ENCODE measurements around the gene CNPY1. TPM values are rescaled to one million over a fixed set of nuclear protein-coding genes. Genes with fewer than 3 reads are reported as not detected.
A peak's percentile ranks its signal among the peaks of the same experiment; 100 is the strongest.

CNPY1 gene
- total and polyA plus RNA-seq, 5 donors, result not detected

- Histone ChIP-seq H3K4me3 (ENCODE audit: low read length) (no peak overlapping the region), H3K4me1 (ENCODE audit: control insufficient read depth, insufficient read depth, low read length) (no peaks in the 10 kb centered on the region), H3K27ac (ENCODE audit: low read length) (no peak overlapping the region), H3K9me3 (ENCODE audit: control insufficient read depth, low read length) (no peaks in the 10 kb centered on the region), H3K27me3 (ENCODE audit: control insufficient read depth, insufficient read depth) (no peaks in the 10 kb centered on the region)
- ATAC-seq (no peak), DNase-seq (no peak)
- intact Hi-C loops (cut with DNase I), result no loop called here
- 31% methylated on average over 11 of the region's 11 CpGs for WGBS
Measured at GRCh38 chr7:155491812-155492211, 54.5 kb downstream of the CNPY1 start.

- no peaks in the 10 kb centered on the region for H3K4me1 ChIP-seq (ENCODE audit: control insufficient read depth, insufficient read depth, low read length)
- intact Hi-C loops (cut with DNase I), result no loop called here
- H3K9me3 ChIP-seq (ENCODE audit: control insufficient read depth, low read length), result no peaks in the 10 kb centered on the region
- peak; percentile 88 to 93 for ATAC-seq
- WGBS, result 16% methylated on average over 47 of the region's 47 CpGs
- DNase-seq, result peak; percentile 81 to 87 (median 85)
- no peaks in the 10 kb centered on the region for H3K27me3 ChIP-seq (ENCODE audit: control insufficient read depth, insufficient read depth)
- H3K4me3 ChIP-seq (ENCODE audit: low read length), result peak overlapping the region; percentile 34
- no peak overlapping the region for H3K27ac ChIP-seq (ENCODE audit: low read length)
Measured at GRCh38 chr7:155490697-155491628, 55.4 kb downstream of the CNPY1 start.

GRCh38 chr7:155489862-155490696 lies 56.3 kb downstream of the CNPY1 start:
- no peaks in the 10 kb centered on the region for H3K4me1 ChIP-seq (ENCODE audit: control insufficient read depth, insufficient read depth, low read length)
- H3K4me3 ChIP-seq (ENCODE audit: low read length), result peak overlapping the region; percentile 34
- intact Hi-C loops (cut with DNase I), result no loop called here
- DNase-seq, result peak in 1 of 3 donors; percentile 74
- no peaks in the 10 kb centered on the region for H3K9me3 ChIP-seq (ENCODE audit: control insufficient read depth, low read length)
- peak; percentile 65 to 72 for ATAC-seq
- no peak overlapping the region for H3K27ac ChIP-seq (ENCODE audit: low read length)
- WGBS, result 51% methylated on average over 32 of the region's 32 CpGs
- H3K27me3 ChIP-seq (ENCODE audit: control insufficient read depth, insufficient read depth), result no peaks in the 10 kb centered on the region

- Histone ChIP-seq H3K4me1 (ENCODE audit: control insufficient read depth, insufficient read depth, low read length) (no peaks in the 10 kb centered on the region), H3K4me3 (ENCODE audit: low read length) (no peak overlapping the region), H3K27ac (ENCODE audit: low read length) (no peak overlapping the region), H3K9me3 (ENCODE audit: control insufficient read depth, low read length) (no peaks in the 10 kb centered on the region), H3K27me3 (ENCODE audit: control insufficient read depth, insufficient read depth) (no peaks in the 10 kb centered on the region)
- WGBS, result 68% methylated on average over 20 of the region's 20 CpGs
- DNase-seq (no peak), ATAC-seq (no peak)
- intact Hi-C loops (cut with DNase I), result no loop called here
Measured at GRCh38 chr7:155489158-155489840, 57.1 kb downstream of the CNPY1 start.

GRCh38 chr7:155488483-155489127 lies 57.8 kb downstream of the CNPY1 start:
- no peaks in the 10 kb centered on the region for H3K4me1 ChIP-seq (ENCODE audit: control insufficient read depth, insufficient read depth, low read length)
- H3K27me3 ChIP-seq (ENCODE audit: control insufficient read depth, insufficient read depth), result no peaks in the 10 kb centered on the region
- 56% methylated on average over 9 of the region's 9 CpGs for WGBS
- DNase-seq, result no peak
- no peak overlapping the region for H3K4me3 ChIP-seq (ENCODE audit: low read length)
- no peak for ATAC-seq
- H3K27ac ChIP-seq (ENCODE audit: low read length), result no peak overlapping the region
- no peaks in the 10 kb centered on the region for H3K9me3 ChIP-seq (ENCODE audit: control insufficient read depth, low read length)
- intact Hi-C loops (cut with DNase I), result no loop called here

- Histone ChIP-seq H3K9me3 (ENCODE audit: control insufficient read depth, low read length) (no peaks in the 10 kb centered on the region), H3K27me3 (ENCODE audit: control insufficient read depth, insufficient read depth) (no peaks in the 10 kb centered on the region), H3K4me3 (ENCODE audit: low read length) (no peak overlapping the region), H3K27ac (ENCODE audit: low read length) (no peak overlapping the region), H3K4me1 (ENCODE audit: control insufficient read depth, insufficient read depth, low read length) (no peaks in the 10 kb centered on the region)
- WGBS, result 87% methylated on average over 31 of the region's 31 CpGs
- no peak for ATAC-seq
- intact Hi-C loops (cut with DNase I), result no loop called here
- DNase-seq, result no peak
Measured at GRCh38 chr7:155487509-155488482, 58.6 kb downstream of the CNPY1 start.

GRCh38 chr7:155486783-155487508 lies 59.4 kb downstream of the CNPY1 start:
- no peak for ATAC-seq
- Histone ChIP-seq H3K4me1 (ENCODE audit: control insufficient read depth, insufficient read depth, low read length) (no peaks in the 10 kb centered on the region), H3K27me3 (ENCODE audit: control insufficient read depth, insufficient read depth) (no peaks in the 10 kb centered on the region), H3K4me3 (ENCODE audit: low read length) (no peak overlapping the region), H3K27ac (ENCODE audit: low read length) (no peak overlapping the region), H3K9me3 (ENCODE audit: control insufficient read depth, low read length) (no peaks in the 10 kb centered on the region)
- intact Hi-C loops (cut with DNase I), result no loop called here
- WGBS, result 82% methylated on average over 18 of the region's 18 CpGs
- DNase-seq, result no peak

- intact Hi-C loops (cut with DNase I), result no loop called here
- Histone ChIP-seq H3K4me3 (ENCODE audit: low read length) (no peak overlapping the region), H3K9me3 (ENCODE audit: control insufficient read depth, low read length) (no peaks in the 10 kb centered on the region), H3K27me3 (ENCODE audit: control insufficient read depth, insufficient read depth) (no peaks in the 10 kb centered on the region), H3K27ac (ENCODE audit: low read length) (no peak overlapping the region), H3K4me1 (ENCODE audit: control insufficient read depth, insufficient read depth, low read length) (no peaks in the 10 kb centered on the region)
- no peak for DNase-seq
- 90% methylated on average over 23 of the region's 23 CpGs for WGBS
- ATAC-seq, result no peak
Measured at GRCh38 chr7:155484483-155485399, 61.6 kb downstream of the CNPY1 start.
